ENCODE data around the gene CLCN2. TPM values are rescaled to one million over a fixed set of nuclear protein-coding genes. Genes with fewer than 3 reads are reported as not detected.
A peak's percentile ranks its signal among the peaks of the same experiment; 100 is the strongest.

Gene CLCN2
- total RNA-seq, 1 donor from 2014 or later, result 16.9 TPM

GRCh38 chr3:184355261-184356040 lies 6.0 kb downstream of the CLCN2 start:
- Mint-ChIP-seq H3K27ac (no peak overlapping the region), H3K9me3 (no peaks in the 10 kb centered on the region), H3K4me3 (no peak overlapping the region), H3K27me3 (ENCODE audit: low read depth) (no peaks in the 10 kb centered on the region), H3K4me1 (peaks cover 14% of the 10 kb centered on the region), H3K36me3 (peaks cover 8% of the 10 kb centered on the region)
- TF ChIP-seq CTCF (IDR thresholded peaks at IDR 0.05; ENCODE audit: unreplicated experiment), result no peak
- DNase-seq (ENCODE audit: low spot score in 2 of 2, unreplicated experiment in 2 of 2), result no peak

GRCh38 chr3:184354754-184355153 lies 6.7 kb downstream of the CLCN2 start:
- Mint-ChIP-seq H3K9me3 (no peaks in the 10 kb centered on the region), H3K36me3 (peaks cover 8% of the 10 kb centered on the region), H3K4me3 (no peak overlapping the region), H3K4me1 (peaks cover 8% of the 10 kb centered on the region), H3K27ac (no peak overlapping the region), H3K27me3 (ENCODE audit: low read depth) (no peaks in the 10 kb centered on the region)
- no peak for DNase-seq (ENCODE audit: low spot score in 2 of 2, unreplicated experiment in 2 of 2)
- no peak for TF ChIP-seq CTCF (IDR thresholded peaks at IDR 0.05; ENCODE audit: unreplicated experiment)

- H3K36me3 Mint-ChIP-seq, result peaks cover 8% of the 10 kb centered on the region
- peak in 1 of 2 experiments; percentile 65 for DNase-seq (ENCODE audit: low spot score in 2 of 2, unreplicated experiment in 2 of 2)
- no peak overlapping the region for H3K4me3 Mint-ChIP-seq
- no peak overlapping the region for H3K27ac Mint-ChIP-seq
- no peaks in the 10 kb centered on the region for H3K27me3 Mint-ChIP-seq (ENCODE audit: low read depth)
- peak; percentile 70 for TF ChIP-seq CTCF (IDR thresholded peaks at IDR 0.05; ENCODE audit: unreplicated experiment)
- H3K4me1 Mint-ChIP-seq, result peaks cover 8% of the 10 kb centered on the region
- no peaks in the 10 kb centered on the region for H3K9me3 Mint-ChIP-seq
Measured at GRCh38 chr3:184354121-184354728, 7.2 kb downstream of the CLCN2 start.

GRCh38 chr3:184353546-184353941 lies 7.9 kb downstream of the CLCN2 start:
- H3K27me3 Mint-ChIP-seq (ENCODE audit: low read depth), result no peaks in the 10 kb centered on the region
- no peaks in the 10 kb centered on the region for H3K9me3 Mint-ChIP-seq
- no peak for TF ChIP-seq CTCF (IDR thresholded peaks at IDR 0.05; ENCODE audit: unreplicated experiment)
- H3K4me3 Mint-ChIP-seq, result no peak overlapping the region
- no peak for DNase-seq (ENCODE audit: low spot score in 2 of 2, unreplicated experiment in 2 of 2)
- peaks cover 8% of the 10 kb centered on the region for H3K4me1 Mint-ChIP-seq
- H3K27ac Mint-ChIP-seq, result no peak overlapping the region
- peaks cover 8% of the 10 kb centered on the region for H3K36me3 Mint-ChIP-seq

- H3K4me1 Mint-ChIP-seq, result peaks cover 9% of the 10 kb centered on the region
- H3K4me3 Mint-ChIP-seq, result no peak overlapping the region
- no peak overlapping the region for H3K27ac Mint-ChIP-seq
- no peaks in the 10 kb centered on the region for H3K27me3 Mint-ChIP-seq (ENCODE audit: low read depth)
- H3K9me3 Mint-ChIP-seq, result no peaks in the 10 kb centered on the region
- no peak for TF ChIP-seq CTCF (IDR thresholded peaks at IDR 0.05; ENCODE audit: unreplicated experiment)
- no peak for DNase-seq (ENCODE audit: low spot score in 2 of 2, unreplicated experiment in 2 of 2)
- peaks cover 8% of the 10 kb centered on the region for H3K36me3 Mint-ChIP-seq
Measured at GRCh38 chr3:184352897-184353545, 8.4 kb downstream of the CLCN2 start.

Measured in mesothelial cell of epicardium (in vitro differentiated cells).